Panc1 (cell line): Measurements from ENCODE around the gene SKIC8.
"Not testable (repeated sequence)": the region's sequence is repeated elsewhere in the genome, so short reads cannot be mapped to it uniquely, and the experiment has no call there.

Experiments used
- TCF7L2 ChIP-seq: IDR thresholded peaks from 2 replicates; pipeline ENCODE4 v1.6.1; 2011; ENCODE audit warnings: mild to moderate bottlenecking, low read depth, low read length, inconsistent platforms
- TF ChIP-seq, protein P1 (sequence below): fragments of 450-650 bp; IDR thresholded peaks from 2 replicates; pipeline ENCODE4 v1.5.1; 2017; ENCODE audit warnings: mild to moderate bottlenecking

DNA sequence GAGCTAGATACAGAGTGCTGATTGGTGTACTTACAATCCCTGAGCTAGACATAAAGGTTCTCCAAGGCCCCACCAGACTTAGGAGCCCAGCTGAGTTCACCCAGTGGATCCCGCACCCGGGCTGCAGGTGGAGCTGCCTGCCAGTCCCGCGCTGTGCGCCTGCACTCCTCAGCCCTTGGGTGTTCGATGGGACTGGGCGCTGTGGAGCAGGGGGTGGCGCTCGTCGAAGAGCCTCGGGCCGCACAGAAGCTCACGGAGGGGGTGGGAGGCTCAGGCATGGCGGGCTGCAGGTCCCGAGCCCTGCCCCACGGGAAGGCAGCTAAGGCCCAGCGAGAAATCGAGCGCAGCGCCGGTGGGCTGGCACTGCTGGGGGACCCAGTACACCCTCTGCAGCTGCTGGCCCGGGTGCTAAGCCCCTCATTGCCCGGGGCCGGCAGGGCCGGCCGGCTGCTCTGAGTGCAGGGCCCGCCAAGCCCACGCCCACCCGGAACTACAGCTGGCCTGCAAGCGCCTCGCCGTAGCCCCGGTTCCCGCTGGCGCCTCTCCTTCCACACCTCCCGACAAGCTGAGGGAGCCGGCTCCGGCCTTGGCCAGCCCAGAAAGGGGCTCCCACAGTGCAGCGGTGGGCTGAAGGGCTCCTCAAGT is 53.3 kb downstream of the SKIC8 start:
- TF ChIP-seq, protein P1, sequence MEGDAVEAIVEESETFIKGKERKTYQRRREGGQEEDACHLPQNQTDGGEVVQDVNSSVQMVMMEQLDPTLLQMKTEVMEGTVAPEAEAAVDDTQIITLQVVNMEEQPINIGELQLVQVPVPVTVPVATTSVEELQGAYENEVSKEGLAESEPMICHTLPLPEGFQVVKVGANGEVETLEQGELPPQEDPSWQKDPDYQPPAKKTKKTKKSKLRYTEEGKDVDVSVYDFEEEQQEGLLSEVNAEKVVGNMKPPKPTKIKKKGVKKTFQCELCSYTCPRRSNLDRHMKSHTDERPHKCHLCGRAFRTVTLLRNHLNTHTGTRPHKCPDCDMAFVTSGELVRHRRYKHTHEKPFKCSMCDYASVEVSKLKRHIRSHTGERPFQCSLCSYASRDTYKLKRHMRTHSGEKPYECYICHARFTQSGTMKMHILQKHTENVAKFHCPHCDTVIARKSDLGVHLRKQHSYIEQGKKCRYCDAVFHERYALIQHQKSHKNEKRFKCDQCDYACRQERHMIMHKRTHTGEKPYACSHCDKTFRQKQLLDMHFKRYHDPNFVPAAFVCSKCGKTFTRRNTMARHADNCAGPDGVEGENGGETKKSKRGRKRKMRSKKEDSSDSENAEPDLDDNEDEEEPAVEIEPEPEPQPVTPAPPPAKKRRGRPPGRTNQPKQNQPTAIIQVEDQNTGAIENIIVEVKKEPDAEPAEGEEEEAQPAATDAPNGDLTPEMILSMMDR: not testable (repeated sequence)
- not testable (repeated sequence) for TF ChIP-seq TCF7L2
